ENCODE results near the gene TRIM3.
A peak's percentile ranks its signal among the peaks of the same experiment; 100 is the strongest.

Gene TRIM3

GRCh38 chr11:6480299-6480914 is 6.7 kb upstream of the TRIM3 start:
- DNase-seq (ENCODE audit: low read depth in 2 of 2) = no peak

DNA sequence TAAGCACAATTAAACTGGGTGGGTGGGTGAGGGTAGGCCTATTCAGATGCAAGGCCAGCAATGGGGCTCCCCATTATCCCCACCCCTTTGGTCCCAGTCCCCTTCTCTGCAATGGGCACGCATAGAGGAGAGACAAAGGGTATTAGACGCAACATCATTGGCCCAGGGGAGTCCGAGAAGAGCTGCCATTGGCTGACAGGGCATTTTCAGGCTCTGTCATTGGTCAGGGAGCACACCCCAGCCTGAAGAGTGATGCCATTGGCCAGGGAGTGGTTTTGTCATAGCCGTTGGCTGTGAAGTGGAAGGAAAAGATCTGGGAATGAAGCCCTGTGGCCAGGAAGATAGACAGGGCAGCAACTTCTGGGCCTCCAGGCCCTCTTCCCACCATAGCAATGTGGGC is 2.8 kb upstream of the TRIM3 start:
- DNase-seq (ENCODE audit: low read depth in 2 of 2) = no peak

- no peak for DNase-seq (ENCODE audit: low read depth in 2 of 2)
Observed at GRCh38 chr11:6475936-6476335, 2.2 kb upstream of the TRIM3 start.

DNA sequence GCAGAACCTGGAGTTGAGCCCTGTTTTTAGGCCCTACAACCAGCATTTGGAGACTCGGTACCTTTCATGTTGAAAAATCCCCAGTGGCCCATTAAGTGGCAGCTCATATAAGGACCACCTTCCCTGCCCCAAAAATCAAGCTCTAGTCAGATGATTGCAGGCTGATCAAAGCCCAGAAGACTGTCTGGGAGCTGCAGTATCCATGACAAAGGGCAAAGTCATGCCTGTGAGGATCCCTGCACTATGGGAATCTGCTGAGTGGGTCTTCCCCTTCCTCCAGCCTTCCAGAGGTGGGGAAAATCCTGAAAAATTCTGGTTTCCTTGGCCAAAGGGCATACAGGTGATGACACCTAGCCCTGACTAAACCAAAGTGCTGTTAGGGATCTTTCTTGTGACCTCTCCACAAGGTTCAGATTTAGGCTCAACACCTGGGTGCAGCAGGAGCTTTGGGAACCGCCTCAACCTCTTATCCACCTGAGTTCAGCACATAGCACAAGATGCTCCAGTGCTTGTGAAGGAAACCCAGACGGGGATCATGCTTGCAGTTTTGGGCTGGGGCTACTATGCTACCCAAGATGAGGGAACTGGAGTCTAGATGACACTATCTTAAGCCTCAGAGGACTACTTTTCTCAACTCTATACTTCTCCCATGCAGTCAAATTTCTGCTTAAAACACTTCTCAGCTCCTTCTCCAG is 1.2 kb upstream of the TRIM3 start:
- DNase-seq (ENCODE audit: low read depth in 2 of 2) = no peak

GRCh38 chr11:6474413-6474792 is 662 bp upstream of the TRIM3 start:
- DNase-seq (ENCODE audit: low read depth in 2 of 2) = no peak

- DNase-seq (ENCODE audit: low read depth in 2 of 2) = no peak
Observed at GRCh38 chr11:6472934-6473333, 807 bp downstream of the TRIM3 start.

GRCh38 chr11:6469599-6469998 is 4.1 kb downstream of the TRIM3 start:
- DNase-seq (ENCODE audit: low read depth in 2 of 2) = no peak

DNA sequence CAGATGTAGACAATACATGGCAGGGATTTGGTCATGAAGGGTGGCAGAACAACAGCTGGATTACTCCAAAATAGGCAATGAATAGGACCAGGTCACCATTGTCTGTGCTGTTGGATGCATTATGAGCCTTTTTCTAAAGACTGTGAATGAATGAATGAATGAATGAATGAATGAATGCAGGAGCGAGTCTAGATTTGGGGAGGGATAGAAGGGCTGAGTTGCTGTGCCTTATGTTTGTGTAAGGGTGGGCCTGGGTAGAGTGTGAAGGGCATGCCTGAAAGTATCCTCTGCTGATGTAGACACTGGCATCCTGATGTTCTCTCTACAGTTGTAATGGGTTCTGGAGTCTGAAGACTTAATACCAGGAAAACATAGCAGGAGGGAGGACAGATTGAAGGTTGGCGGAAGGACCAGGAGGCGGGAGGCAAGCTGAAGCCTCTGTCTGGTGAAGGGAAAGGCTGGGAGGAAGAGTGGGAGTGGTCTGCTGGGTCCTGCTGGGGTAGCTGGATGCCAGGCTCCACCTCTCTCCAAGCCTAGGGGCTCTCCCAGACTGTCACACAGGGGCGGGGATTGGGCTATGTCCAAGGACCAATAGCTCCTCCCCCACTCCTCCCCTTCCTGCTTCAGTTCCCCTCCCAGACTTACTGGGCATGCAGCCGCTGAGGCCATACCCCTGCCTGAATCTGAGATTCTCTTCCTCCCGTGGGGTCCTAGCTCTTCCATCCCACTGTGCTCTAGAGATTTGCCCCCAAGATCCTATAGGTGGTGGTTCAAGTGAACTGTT is 4.8 kb downstream of the TRIM3 start:
- DNase-seq (ENCODE audit: low read depth in 2 of 2) = no peak

DNA sequence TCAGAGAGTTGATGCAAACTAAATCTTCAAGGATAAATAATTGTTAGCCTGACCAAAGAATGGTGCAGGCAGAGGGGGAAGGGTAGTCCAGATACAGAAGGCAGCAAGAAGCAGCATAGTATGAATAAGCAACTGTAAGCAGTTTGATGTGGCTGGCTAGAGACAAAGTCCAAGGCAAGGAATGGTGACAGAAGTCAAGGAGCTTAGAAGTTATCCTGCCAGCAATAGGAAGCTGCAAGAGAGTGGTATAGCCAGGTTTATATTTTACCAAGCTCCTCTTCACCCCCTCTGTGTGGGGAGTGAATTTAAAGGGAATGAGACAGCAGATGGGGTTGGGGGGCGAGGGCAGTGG is 14.7 kb downstream of the TRIM3 start:
- DNase-seq (ENCODE audit: low read depth in 2 of 2) = no peak

DNA sequence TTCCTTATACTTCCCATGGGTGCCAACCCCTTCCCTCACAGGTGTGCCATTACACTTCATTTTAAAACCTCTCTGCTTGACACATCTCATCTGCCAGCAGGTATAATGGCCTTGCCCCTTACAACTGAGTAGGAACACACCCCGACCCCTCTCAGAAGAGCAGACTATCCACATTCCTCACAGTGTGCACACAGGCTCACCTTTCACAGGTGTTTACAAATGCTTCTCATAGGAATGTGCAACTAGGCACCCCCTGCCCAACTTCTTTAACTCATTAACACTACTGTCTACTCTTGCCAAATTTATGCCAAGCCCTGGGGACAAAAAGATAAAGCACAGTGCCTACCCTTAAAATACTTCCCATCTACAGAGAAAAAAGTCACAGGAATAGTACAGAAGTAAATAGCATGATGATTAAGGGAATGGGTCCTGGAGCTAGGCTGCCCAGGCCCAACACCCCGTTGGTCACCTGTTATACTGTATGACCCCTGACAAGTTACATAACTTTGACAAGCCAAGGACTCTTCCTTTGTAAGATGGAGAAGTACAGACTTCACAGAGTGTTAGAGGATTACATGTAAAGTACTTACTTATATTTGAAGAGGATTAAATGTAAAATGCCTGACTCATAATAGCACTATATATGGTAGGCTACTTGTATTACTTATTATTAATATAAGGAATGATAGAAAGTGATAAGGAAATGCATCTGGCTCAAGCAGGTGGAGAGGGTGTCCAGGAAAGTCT is 15.2 kb downstream of the TRIM3 start:
- no peak for DNase-seq (ENCODE audit: low read depth in 2 of 2)

- no peak for DNase-seq (ENCODE audit: low read depth in 2 of 2)
Observed at GRCh38 chr11:6457581-6458320, 16.0 kb downstream of the TRIM3 start.

- DNase-seq (ENCODE audit: low read depth in 2 of 2) = no peak
Observed at GRCh38 chr11:6456361-6457073, 17.2 kb downstream of the TRIM3 start.

DNA sequence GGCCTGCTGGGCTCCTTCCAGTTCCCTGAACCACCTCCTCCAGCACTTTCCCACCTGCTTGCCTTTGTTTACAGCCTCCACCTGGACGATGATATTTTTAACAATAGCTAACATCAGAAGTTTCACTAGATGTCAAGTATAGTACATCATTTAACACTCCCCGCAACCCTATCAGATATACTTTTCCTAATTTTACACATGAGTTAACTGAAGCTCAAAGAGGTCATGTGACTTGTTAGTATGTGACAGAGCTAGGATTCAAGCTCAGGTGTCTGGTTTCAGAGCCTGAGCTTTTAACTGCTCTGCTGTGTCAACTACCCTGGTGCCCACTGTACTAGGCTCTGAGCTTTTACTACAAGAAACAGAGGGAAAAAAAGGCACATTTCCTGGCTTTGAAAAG is 18.7 kb downstream of the TRIM3 start:
- no peak for DNase-seq (ENCODE audit: low read depth in 2 of 2)

GRCh38 chr11:6453152-6453551 is 20.6 kb downstream of the TRIM3 start:
- no peak for DNase-seq (ENCODE audit: low read depth in 2 of 2)

DNA sequence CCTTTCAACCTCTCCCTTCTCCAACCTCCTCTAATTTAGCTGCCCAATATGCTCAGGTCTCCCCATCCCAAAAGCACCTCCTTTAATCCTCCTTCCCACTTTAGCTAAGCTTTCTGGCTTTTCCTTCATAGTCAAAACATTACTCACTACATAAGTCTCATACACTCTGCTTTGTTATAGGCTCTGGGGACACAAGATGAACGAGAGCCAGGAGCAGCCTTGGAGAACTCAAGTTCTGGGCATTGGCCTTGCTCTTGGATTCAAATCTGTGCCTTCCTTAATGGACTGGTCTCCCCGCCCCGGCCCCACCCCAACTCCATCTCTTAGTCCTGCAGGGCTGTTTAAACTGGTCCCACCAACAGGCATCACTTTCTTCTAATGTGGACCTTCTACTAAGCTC is 21.5 kb downstream of the TRIM3 start:
- DNase-seq (ENCODE audit: low read depth in 2 of 2) = no peak

GRCh38 chr11:6448574-6448973 is 25.2 kb downstream of the TRIM3 start:
- DNase-seq (ENCODE audit: low read depth in 2 of 2) = no peak

DNA sequence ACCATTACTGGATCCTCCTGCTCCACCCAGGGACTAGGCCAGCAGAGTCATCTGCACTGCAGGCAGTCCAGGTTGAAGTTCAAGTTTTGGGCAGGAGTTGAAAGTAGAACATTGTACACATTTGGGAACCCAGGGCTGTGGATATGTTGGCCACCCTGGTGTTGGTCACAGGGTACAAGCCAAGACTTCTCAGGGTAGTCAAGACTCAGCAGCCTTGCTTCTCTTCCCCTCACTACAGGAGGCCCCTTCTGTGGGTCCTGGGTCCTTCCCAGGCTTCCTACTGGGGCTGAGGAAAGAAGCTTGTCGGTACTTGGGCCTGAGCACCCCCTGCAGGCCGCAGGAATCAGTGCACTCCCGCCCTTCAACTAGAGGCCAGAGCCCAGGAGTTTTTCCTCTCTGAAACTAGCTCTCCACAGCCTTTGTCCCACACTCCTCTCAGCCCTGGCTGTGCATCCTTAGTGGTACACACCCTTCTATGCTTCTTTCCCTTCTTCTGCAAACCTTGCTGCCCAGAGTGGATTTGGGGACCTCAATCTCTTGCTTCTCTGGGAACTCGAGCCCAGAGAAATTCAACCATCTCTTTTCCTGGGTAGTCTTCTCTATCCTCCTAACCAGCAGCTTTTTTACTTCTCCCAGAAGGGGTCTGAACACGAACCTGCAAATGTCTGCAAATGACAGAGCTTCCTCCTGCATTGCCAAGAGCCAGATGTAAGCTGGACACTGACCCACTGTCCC is 30.3 kb downstream of the TRIM3 start:
- DNase-seq (ENCODE audit: low read depth in 2 of 2) = peak; percentile 7 to 30

DNA sequence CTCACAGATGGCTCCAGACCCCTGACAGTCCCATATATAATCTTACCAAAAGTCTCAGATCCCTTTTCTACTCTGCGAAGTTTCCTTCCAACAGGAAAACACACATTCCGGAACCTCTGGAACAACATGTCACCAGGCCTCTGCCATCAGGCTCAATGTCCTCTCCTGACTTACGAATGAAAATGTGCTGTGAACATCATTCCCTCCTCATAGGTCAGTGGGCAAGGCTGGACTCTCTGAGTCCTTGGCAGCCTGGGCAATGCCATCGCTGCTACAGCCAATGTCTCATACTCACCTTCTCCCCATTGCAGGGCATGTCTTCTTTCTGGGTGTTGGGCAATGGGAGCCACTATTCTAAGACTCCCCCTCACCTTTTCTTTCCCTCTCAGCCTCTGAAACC is 31.3 kb downstream of the TRIM3 start:
- no peak for DNase-seq (ENCODE audit: low read depth in 2 of 2)

- no peak for DNase-seq (ENCODE audit: low read depth in 2 of 2)
Observed at GRCh38 chr11:6440906-6441358, 32.8 kb downstream of the TRIM3 start, which contains the start of gene HPX. TSS of gene HPX (minus strand) at chr11:6440987. CDS start at chr11:6440963, 24 bp downstream.

- DNase-seq (ENCODE audit: low read depth in 2 of 2) = no peak
Observed at GRCh38 chr11:6438979-6439571, 34.7 kb downstream of the TRIM3 start.

Data from stimulated activated CD8-positive, alpha-beta memory T cell treated with anti-CD3 and anti-CD28 coated beads, Interleukin-7, amount 100 ng/mL, for 4 hours (primary cell).